Common myeloid progenitor, CD34-positive (primary cell): ENCODE data around the gene ACER2.

Source experiments
- CTCF ChIA-PET: fragments of 350-600 bp; sonication (Branson Sonifier 250); formaldehyde crosslinking; loops from one replicate; lab custom pipeline; 2021; ENCODE audit warnings: antibody characterized with exemption; lab: Charles Lee
- POLR2A ChIA-PET: fragments of 350-600 bp; sonication (Branson Sonifier 250); formaldehyde crosslinking; loops from one replicate; lab custom pipeline; 2021; ENCODE audit warnings: antibody characterized with exemption; lab: Charles Lee
- DNase-seq, 3 donors: peaks; one replicate each; pipeline versions ENCODE4 v3.0.0 to v3.0.0-alpha.2; 2013
- H3K27ac ChIP-seq, 2 experiments: 1 replicate in 1 of 2; 2 replicates in 1 of 2; pipeline ENCODE4 v1.7.0; 2013; ENCODE audit warnings: inconsistent platforms in 2 of 2, low read length in 2 of 2, mild to moderate bottlenecking in 2 of 2, low read depth in 1 of 2, moderate library complexity in 1 of 2; ENCODE audit not compliant: severe bottlenecking in 2 of 2, insufficient read depth in 1 of 2, poor library complexity in 1 of 2
- H3K27me3 ChIP-seq, 5 experiments: replicated peaks in 2 of 5; 1 replicate in 3 of 5; 2 replicates in 2 of 5; pipeline versions ENCODE4 v1.6.1 to v1.7.0; 2013; ENCODE audit warnings: low read length in 4 of 5, mild to moderate bottlenecking in 2 of 5, moderate library complexity in 2 of 5, inconsistent platforms in 1 of 5; ENCODE audit not compliant: insufficient read depth in 5 of 5, control insufficient read depth in 4 of 5
- H3K36me3 ChIP-seq, 4 experiments: 1 replicate in 2 of 4; 2 replicates in 2 of 4; pipeline versions ENCODE4 v1.6.1 to v1.7.0; 2013; ENCODE audit warnings: low read length in 3 of 4, control low read depth in 1 of 4, mild to moderate bottlenecking in 1 of 4; ENCODE audit not compliant: control insufficient read depth in 4 of 4, insufficient read depth in 4 of 4
- H3K4me1 ChIP-seq, 4 experiments: 1 replicate in 3 of 4; 2 replicates in 1 of 4; pipeline versions ENCODE4 v1.6.1 to v1.7.1; 2013; ENCODE audit warnings: low read length in 3 of 4, mild to moderate bottlenecking in 3 of 4, control low read depth in 1 of 4, inconsistent platforms in 1 of 4, moderate library complexity in 1 of 4; ENCODE audit not compliant: control insufficient read depth in 4 of 4, insufficient read depth in 4 of 4; ENCODE audit errors: control extremely low read depth in 1 of 4
- H3K4me3 ChIP-seq, 7 experiments: 1 replicate in 4 of 7; 2 replicates in 3 of 7; pipeline versions ENCODE4 v1.5.1 to v1.7.0; 2013; ENCODE audit warnings: mild to moderate bottlenecking in 7 of 7, low read length in 6 of 7, moderate library complexity in 6 of 7, inconsistent platforms in 2 of 7, low read depth in 2 of 7, control low read depth in 1 of 7; ENCODE audit not compliant: insufficient read depth in 4 of 7, control insufficient read depth in 1 of 7; ENCODE audit errors: extremely low read depth in 1 of 7
- H3K9me3 ChIP-seq, 5 experiments: 1 replicate in 4 of 5; 2 replicates in 1 of 5; pipeline versions ENCODE4 v1.6.1 to v1.7.1; 2013; ENCODE audit warnings: low read length in 4 of 5, mild to moderate bottlenecking in 2 of 5, inconsistent platforms in 1 of 5, low read depth in 1 of 5, moderate library complexity in 1 of 5; ENCODE audit not compliant: control insufficient read depth in 4 of 5, insufficient read depth in 2 of 5; ENCODE audit errors: control extremely low read depth in 1 of 5
- WGBS: methylation state at CpG from one replicate; pipeline ENCODE4 v1.1.5; 2013; ENCODE audit not compliant: insufficient coverage; 5-methylcytosine and 5-hydroxymethylcytosine counted together

The ACER2 gene

DNA sequence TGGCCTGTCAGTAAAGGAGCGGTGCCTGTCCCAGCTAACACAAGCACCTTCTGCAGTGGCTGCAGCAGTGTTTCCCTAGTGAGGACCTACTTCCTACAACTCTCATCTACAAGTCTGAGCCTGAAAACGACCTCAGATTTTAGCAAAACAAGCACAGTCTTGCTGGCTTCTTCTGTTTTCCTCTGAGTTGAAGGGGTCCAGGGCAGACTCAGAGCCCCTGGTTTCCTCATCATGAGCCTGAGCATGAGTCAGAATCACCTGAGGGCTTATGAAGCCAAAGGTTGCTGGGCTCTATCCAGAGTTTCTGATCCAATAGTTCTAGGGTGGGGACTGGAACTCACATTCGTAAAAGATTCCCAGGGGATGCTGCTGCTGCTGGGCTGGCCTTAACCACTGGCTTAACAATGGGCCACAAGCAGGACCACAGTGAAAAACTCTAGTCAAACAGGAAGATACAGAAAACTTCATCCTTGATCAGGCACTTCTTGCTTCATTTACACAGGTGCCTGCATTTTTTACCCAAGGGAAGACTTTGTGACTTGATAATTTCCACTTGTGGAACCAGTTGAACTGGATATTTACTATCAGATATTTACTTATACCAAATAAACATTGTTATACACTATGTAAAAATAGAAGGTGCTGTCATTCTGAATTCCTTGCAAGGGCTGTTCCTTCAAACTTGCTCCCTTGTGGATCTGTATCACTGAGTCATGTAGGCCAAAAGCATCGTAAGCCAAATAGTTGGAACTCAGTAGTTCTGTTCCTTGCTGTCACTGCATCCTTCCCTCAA, 4.3 kb upstream of the ACER2 start:
- no peaks in the 10 kb centered on the region for H3K27me3 ChIP-seq
- H3K4me1 ChIP-seq, result peaks cover 0 to 14% (median 11%) of the 10 kb centered on the region in 4 experiments
- no peak overlapping the region for H3K27ac ChIP-seq
- H3K4me3 ChIP-seq, result no peak overlapping the region
- ChIA-PET POLR2A (no interaction called here), CTCF (no interaction called here)
- DNase-seq, result no peak
- WGBS, result 97% methylated on average over 3 of the region's 4 CpGs
- H3K36me3 ChIP-seq, result no peaks in the 10 kb centered on the region
- peaks cover 0 to 6% (median 4%) of the 10 kb centered on the region in 5 experiments for H3K9me3 ChIP-seq

DNA sequence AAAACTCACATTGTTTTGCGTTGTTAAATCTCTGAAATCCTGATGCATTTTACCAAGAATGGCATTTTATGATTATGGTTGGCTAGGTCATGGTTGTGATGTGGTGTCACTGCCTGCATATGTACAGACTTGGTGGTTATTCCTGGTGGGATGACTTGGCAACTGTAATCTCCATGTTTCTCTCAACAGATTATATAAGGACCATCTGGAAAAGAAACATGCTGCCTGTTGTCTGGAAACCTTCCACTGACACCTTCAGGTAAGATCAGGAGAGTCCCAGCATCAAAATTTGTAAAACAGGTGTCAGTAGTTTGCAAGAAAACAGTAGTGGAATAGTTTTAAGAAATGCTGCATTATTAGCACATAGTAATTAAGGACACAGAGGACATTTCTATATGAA, 3.0 kb upstream of the ACER2 start:
- H3K36me3 ChIP-seq, result no peaks in the 10 kb centered on the region
- H3K27me3 ChIP-seq, result no peaks in the 10 kb centered on the region
- POLR2A ChIA-PET, result no interaction called here
- no peak overlapping the region for H3K4me3 ChIP-seq
- DNase-seq, result no peak
- H3K9me3 ChIP-seq, result peaks cover 0 to 6% (median 4%) of the 10 kb centered on the region in 5 experiments
- WGBS, result 100% methylated on average over 1 of the region's 1 CpG
- CTCF ChIA-PET, result interaction anchor here (0.6 kb wide), 1 partner anchor 1578 kb away, joined by 3 read pairs; no protein-coding TSS in a partner anchor
- no peak overlapping the region for H3K27ac ChIP-seq
- H3K4me1 ChIP-seq, result peaks cover 3 to 20% (median 19%) of the 10 kb centered on the region in 4 experiments

- peak overlapping the region; percentile 68 to 97 (median 88) for H3K4me3 ChIP-seq
- POLR2A ChIA-PET, result interaction anchor here (0.6 kb wide), 1 partner anchor 28 kb away, joined by 3 read pairs; the partner anchor contains the start of gene RPS6
- CTCF ChIA-PET, result no interaction called here
- H3K9me3 ChIP-seq, result peaks cover 0 to 6% (median 4%) of the 10 kb centered on the region in 5 experiments
- H3K27me3 ChIP-seq, result no peaks in the 10 kb centered on the region
- no peaks in the 10 kb centered on the region for H3K36me3 ChIP-seq
- H3K4me1 ChIP-seq, result peaks cover 3 to 20% (median 19%) of the 10 kb centered on the region in 4 experiments
- peak in 1 of 3 donors; percentile 17 for DNase-seq
- H3K27ac ChIP-seq, result no peak overlapping the region
- 7% methylated on average over 20 of the region's 20 CpGs for WGBS
These were observed 505 bp upstream of the ACER2 start for GRCh38 chr9:19408316-19408692.

GRCh38 chr9:19409401-19410194, 789 bp downstream of the ACER2 start:
- H3K9me3 ChIP-seq, result no peaks in the 10 kb centered on the region
- peaks cover 3 to 20% (median 19%) of the 10 kb centered on the region in 4 experiments for H3K4me1 ChIP-seq
- CTCF ChIA-PET, result interaction anchor here (0.9 to 2.3 kb wide), 2 partner anchors 45 to 47 kb away, joined by 3 to 10 read pairs; no protein-coding TSS in a partner anchor
- WGBS, result 0% methylated on average over 11 of the region's 17 CpGs
- H3K36me3 ChIP-seq, result no peaks in the 10 kb centered on the region
- no peaks in the 10 kb centered on the region for H3K27me3 ChIP-seq
- H3K4me3 ChIP-seq, result peak overlapping the region; percentile 68 to 97 (median 88)
- peak overlapping the region in 1 of 2 experiments; percentile 56 for H3K27ac ChIP-seq
- DNase-seq, result peak in 2 of 3 donors; percentile 24 to 35
- POLR2A ChIA-PET, result interaction anchor here (0.8 kb wide), 1 partner anchor 13 kb away, joined by 3 read pairs; no protein-coding TSS in a partner anchor

DNA sequence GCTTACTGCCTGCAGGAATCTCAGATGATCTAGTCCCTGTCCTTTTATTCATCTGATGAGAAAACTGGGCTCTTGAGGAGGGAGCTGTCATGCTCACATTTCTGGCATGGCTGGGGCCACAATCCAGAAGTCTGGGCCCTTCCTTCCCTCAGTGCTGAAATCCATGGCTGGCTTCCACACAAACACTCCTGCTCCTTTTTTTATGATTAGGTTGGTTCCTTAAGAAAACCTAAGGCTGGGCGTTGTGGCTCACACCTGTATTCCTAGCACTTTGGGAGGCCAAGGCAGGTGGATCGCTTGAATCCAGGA, 1.3 kb downstream of the ACER2 start:
- Histone ChIP-seq H3K27me3 (no peaks in the 10 kb centered on the region), H3K4me3 (peak overlapping the region in 5 of 7 experiments; percentile 79 to 97 (median 93)), H3K36me3 (no peaks in the 10 kb centered on the region), H3K27ac (no peak overlapping the region), H3K4me1 (peaks cover 3 to 20% (median 19%) of the 10 kb centered on the region in 4 experiments), H3K9me3 (no peaks in the 10 kb centered on the region)
- POLR2A ChIA-PET, result no interaction called here
- WGBS, result 100% methylated on average over 1 of the region's 2 CpGs
- no peak for DNase-seq
- CTCF ChIA-PET, result interaction anchor here (1.1 to 2.3 kb wide), 2 partner anchors 15 to 47 kb away, joined by 4 to 10 read pairs; no protein-coding TSS in a partner anchor

DNA sequence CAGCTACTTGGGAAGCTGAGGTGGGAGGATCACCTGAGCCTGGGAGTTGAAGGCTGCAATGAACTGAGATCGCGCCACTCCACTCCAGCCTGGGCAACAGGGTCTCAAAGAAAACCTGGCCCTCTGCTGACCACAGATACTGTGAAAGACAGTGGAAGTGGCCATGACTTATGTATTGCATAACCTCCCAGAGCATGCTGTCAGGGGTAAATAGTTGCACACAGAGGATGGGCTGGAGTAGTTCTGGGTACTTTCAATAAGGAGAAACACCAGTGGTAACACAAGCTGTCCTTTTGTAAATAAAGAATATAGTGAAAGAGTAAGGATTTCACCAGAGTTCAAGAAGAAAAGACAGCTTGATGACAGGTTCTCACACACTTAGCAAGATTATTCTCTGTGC, 1.8 kb downstream of the ACER2 start:
- Histone ChIP-seq H3K4me3 (no peak overlapping the region), H3K36me3 (no peaks in the 10 kb centered on the region), H3K27me3 (no peaks in the 10 kb centered on the region), H3K9me3 (no peaks in the 10 kb centered on the region), H3K27ac (no peak overlapping the region), H3K4me1 (peaks cover 3 to 20% (median 19%) of the 10 kb centered on the region in 4 experiments)
- POLR2A ChIA-PET, result no interaction called here
- DNase-seq, result no peak
- WGBS, result 96% methylated on average over 2 of the region's 2 CpGs
- CTCF ChIA-PET, result interaction anchor here (1.1 to 2.3 kb wide), 2 partner anchors 15 to 46 kb away, joined by 4 to 10 read pairs; no protein-coding TSS in a partner anchor
